Subcutaneous adipose tissue (tissue), 4 donors: ENCODE results near the gene SLC9A3. TPM values are rescaled to one million over a fixed set of nuclear protein-coding genes. Genes with fewer than 3 reads are reported as not detected.

Experiments used
- CTCF ChIP-seq: fragments of 450-650 bp; IDR thresholded peaks from one replicate; pipeline ENCODE4 v1.5.1; 2016; ENCODE audit warnings: low read depth, mild to moderate bottlenecking, control low read depth, antibody characterized with exemption, moderate library complexity
- total RNA-seq, 4 donors: library from RNA; depleted of rRNA; stranded (reverse); fragments of >200 nt; gene quantifications; one replicate each; pipeline ENCODE4 v1.1.0, GENCODE V29; 2016

SLC9A3 gene
- total RNA-seq, 4 donors from 2014 or later = 1.3 to 2.3 (median 1.6) TPM

GRCh38 chr5:544675-545355, 20.6 kb upstream of the SLC9A3 start:
- TF ChIP-seq CTCF = no peak

GRCh38 chr5:543755-544674, 19.8 kb upstream of the SLC9A3 start:
- TF ChIP-seq CTCF = no peak

GRCh38 chr5:543351-543750, 19.1 kb upstream of the SLC9A3 start:
- TF ChIP-seq CTCF = no peak

- TF ChIP-seq CTCF = no peak
Observed at GRCh38 chr5:542319-543311, 18.4 kb upstream of the SLC9A3 start.

- TF ChIP-seq CTCF = no peak
Observed at GRCh38 chr5:541539-542318, 17.5 kb upstream of the SLC9A3 start.

GRCh38 chr5:540906-541538, 16.8 kb upstream of the SLC9A3 start:
- TF ChIP-seq CTCF = no peak
